HL-60 (cell line): ENCODE measurements around the gene TMF1.

ENCODE experiments used
- GABPA ChIP-seq: IDR thresholded peaks from 2 replicates; pipeline ENCODE4 v1.6.1; 2012; ENCODE audit warnings: low read depth
- POLR2AphosphoS5 ChIP-seq: IDR thresholded peaks from 2 replicates; pipeline ENCODE4 v1.6.1; 2012; ENCODE audit warnings: low read depth
- SPI1 ChIP-seq: IDR thresholded peaks from 2 replicates; pipeline ENCODE4 v1.6.1; 2012; ENCODE audit warnings: low read depth, mild to moderate bottlenecking, borderline replicate concordance
- TF ChIP-seq, protein P1 (sequence below): IDR thresholded peaks from one replicate; pipeline ENCODE4 v1.5.1; 2011; ENCODE audit warnings: low read length, control low read depth, inconsistent platforms; ENCODE audit not compliant: insufficient read depth

DNA sequence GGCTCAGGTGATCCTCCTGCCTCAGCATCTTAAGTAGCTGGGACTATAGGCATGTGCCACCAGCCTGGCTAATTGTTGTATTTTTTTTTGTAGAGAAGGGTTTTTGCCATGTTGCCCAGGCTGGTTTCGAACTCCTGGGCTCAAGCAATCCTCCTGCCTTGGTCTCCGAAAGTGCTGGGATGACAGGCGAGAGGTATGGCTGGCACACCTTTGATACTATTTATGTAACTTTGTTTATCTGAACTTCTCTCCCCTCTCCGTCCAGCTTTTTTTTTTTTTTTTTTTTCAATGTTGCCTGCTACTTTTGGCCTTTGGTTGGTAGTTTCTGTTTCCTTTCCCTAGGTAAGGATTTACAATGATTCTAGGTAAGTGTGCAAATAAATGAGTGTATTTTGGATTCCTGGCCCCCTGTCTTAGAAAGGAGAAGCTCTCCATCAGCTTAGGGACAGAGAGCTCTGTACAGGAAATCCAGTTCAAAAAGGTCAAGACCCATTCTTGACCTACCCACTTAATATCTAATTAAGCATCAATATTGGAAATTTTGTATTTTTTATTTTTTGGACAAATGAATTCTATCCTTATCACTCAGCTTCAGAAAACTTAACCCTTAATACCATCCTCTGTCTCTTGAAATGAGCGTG lies 39.4 kb upstream of the TMF1 start:
- TF ChIP-seq, protein P1, sequence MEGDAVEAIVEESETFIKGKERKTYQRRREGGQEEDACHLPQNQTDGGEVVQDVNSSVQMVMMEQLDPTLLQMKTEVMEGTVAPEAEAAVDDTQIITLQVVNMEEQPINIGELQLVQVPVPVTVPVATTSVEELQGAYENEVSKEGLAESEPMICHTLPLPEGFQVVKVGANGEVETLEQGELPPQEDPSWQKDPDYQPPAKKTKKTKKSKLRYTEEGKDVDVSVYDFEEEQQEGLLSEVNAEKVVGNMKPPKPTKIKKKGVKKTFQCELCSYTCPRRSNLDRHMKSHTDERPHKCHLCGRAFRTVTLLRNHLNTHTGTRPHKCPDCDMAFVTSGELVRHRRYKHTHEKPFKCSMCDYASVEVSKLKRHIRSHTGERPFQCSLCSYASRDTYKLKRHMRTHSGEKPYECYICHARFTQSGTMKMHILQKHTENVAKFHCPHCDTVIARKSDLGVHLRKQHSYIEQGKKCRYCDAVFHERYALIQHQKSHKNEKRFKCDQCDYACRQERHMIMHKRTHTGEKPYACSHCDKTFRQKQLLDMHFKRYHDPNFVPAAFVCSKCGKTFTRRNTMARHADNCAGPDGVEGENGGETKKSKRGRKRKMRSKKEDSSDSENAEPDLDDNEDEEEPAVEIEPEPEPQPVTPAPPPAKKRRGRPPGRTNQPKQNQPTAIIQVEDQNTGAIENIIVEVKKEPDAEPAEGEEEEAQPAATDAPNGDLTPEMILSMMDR: no peak
- TF ChIP-seq GABPA (no peak), SPI1 (no peak), POLR2AphosphoS5 (no peak)
